Naive thymus-derived CD4-positive, alpha-beta T cell (primary cell): ENCODE data around the gene DNAH3. TPM values are rescaled to one million over a fixed set of nuclear protein-coding genes. Genes with fewer than 3 reads are reported as not detected.
"Not testable (repeated sequence)": the region's sequence is repeated elsewhere in the genome, so short reads cannot be mapped to it uniquely, and the experiment has no call there.

ENCODE experiments used
- ATAC-seq: fragments of 150-1000 bp; cut with Tn5 transposase; 2 replicates; pipeline ENCODE4 v1.10.0; 2021; ENCODE audit warnings: mild to moderate bottlenecking, moderate library complexity
- CTCF ChIA-PET: fragments of 350-600 bp; sonication (Branson Sonifier 250); formaldehyde crosslinking; loops from one replicate; lab custom pipeline; 2021; ENCODE audit warnings: antibody characterized with exemption; lab: Charles Lee
- POLR2A ChIA-PET: fragments of 350-600 bp; sonication (Branson Sonifier 250); formaldehyde crosslinking; loops from one replicate; lab custom pipeline; 2021; ENCODE audit warnings: antibody characterized with exemption, inconsistent platforms; lab: Charles Lee
- DNase-seq, 9 donors: peaks; one replicate each; pipeline versions ENCODE4 v3.0.0 to v3.0.0-alpha.2; 2020 to 2022; ENCODE audit warnings: mixed read lengths in 1 of 9
- H3K27ac ChIP-seq: one replicate; pipeline ENCODE4 v1.7.0; 2013; ENCODE audit warnings: mild to moderate bottlenecking, low read depth, low read length, moderate library complexity
- H3K27me3 ChIP-seq, 2 donors: one replicate each; pipeline ENCODE4 v1.7.0; 2013; ENCODE audit warnings: low read length in 2 of 2, mild to moderate bottlenecking in 2 of 2, moderate library complexity in 2 of 2; ENCODE audit not compliant: control insufficient read depth in 2 of 2, insufficient read depth in 2 of 2
- H3K36me3 ChIP-seq, 3 experiments: 1 replicate in 2 of 3; 2 replicates in 1 of 3; pipeline ENCODE4 v1.7.0; 2013; ENCODE audit warnings: low read length in 3 of 3, mild to moderate bottlenecking in 3 of 3, moderate library complexity in 1 of 3; ENCODE audit not compliant: insufficient read depth in 3 of 3, control insufficient read depth in 2 of 3
- H3K4me1 ChIP-seq, 2 donors: one replicate each; pipeline ENCODE4 v1.7.0; 2013; ENCODE audit warnings: low read length in 2 of 2, mild to moderate bottlenecking in 2 of 2, moderate library complexity in 1 of 2; ENCODE audit not compliant: control insufficient read depth in 2 of 2, insufficient read depth in 2 of 2
- H3K4me3 ChIP-seq: 2 replicates; pipeline ENCODE4 v1.7.0; 2013; ENCODE audit warnings: mild to moderate bottlenecking, low read length
- H3K9me3 ChIP-seq, 3 experiments: 1 replicate in 2 of 3; 2 replicates in 1 of 3; pipeline ENCODE4 v1.7.0; 2013; ENCODE audit warnings: low read length in 3 of 3; ENCODE audit not compliant: control insufficient read depth in 2 of 3
- H3K27ac Mint-ChIP-seq, 9 donors: one replicate each; pipeline ENCODE4 v1.8.0; 2020 to 2022; ENCODE audit warnings: mixed read lengths in 9 of 9, mild to moderate bottlenecking in 8 of 9, moderate library complexity in 5 of 9, inconsistent platforms in 2 of 9
- H3K27me3 Mint-ChIP-seq, 5 donors: one replicate each; pipeline ENCODE4 v1.8.0; 2021 to 2022; ENCODE audit warnings: mixed read lengths in 5 of 5, mild to moderate bottlenecking in 1 of 5
- H3K36me3 Mint-ChIP-seq, 5 donors: one replicate each; pipeline ENCODE4 v1.8.0; 2020 to 2022; ENCODE audit warnings: mixed read lengths in 5 of 5, mild to moderate bottlenecking in 3 of 5, inconsistent platforms in 1 of 5
- H3K4me1 Mint-ChIP-seq, 7 donors: one replicate each; pipeline ENCODE4 v1.8.0; 2020 to 2022; ENCODE audit warnings: mixed read lengths in 7 of 7, mild to moderate bottlenecking in 3 of 7, inconsistent platforms in 1 of 7
- H3K4me3 Mint-ChIP-seq, 10 donors: one replicate each; pipeline ENCODE4 v1.8.0; 2020 to 2022; ENCODE audit warnings: mild to moderate bottlenecking in 10 of 10, mixed read lengths in 10 of 10, moderate library complexity in 6 of 10, inconsistent platforms in 2 of 10
- H3K9me3 Mint-ChIP-seq, 11 donors: one replicate each; pipeline ENCODE4 v1.8.0; 2020 to 2022; ENCODE audit warnings: mixed read lengths in 11 of 11, mild to moderate bottlenecking in 4 of 11, inconsistent platforms in 1 of 11, moderate library complexity in 1 of 11
- intact Hi-C, 2 donors: fragments of 100-400 bp; cut with micrococcal nuclease; formaldehyde crosslinking; loops; one replicate each; pipeline ENCODE4 v1.15.1; 2023
- polyA plus RNA-seq, 2 donors: library from polyadenylated mRNA; unstranded; fragments of 300-500 nt; fragmentation: Illumina TruSeq; gene quantifications; one replicate each; pipeline ENCODE4 v1.2.3, GENCODE V29; 2021
- total RNA-seq, 6 experiments: library from RNA in 5 of 6; stranded (reverse) in 5 of 6; gene quantifications; 1 replicate in 5 of 6; 2 replicates in 1 of 6; pipeline ENCODE4 v1.2.3 and lab custom pipeline; 2021 to 2026

Gene DNAH3
- total and polyA plus RNA-seq, 7 experiments from 2014 or later = not detected

- peak overlapping the region; percentile 51 to 95 (median 93) for H3K4me3 Mint-ChIP-seq
- POLR2A ChIA-PET = interaction anchor here (0.6 to 2.1 kb wide), 2 partner anchors 11 to 417 kb away, joined by 3 to 13 read pairs; no protein-coding TSS in a partner anchor
- ATAC-seq = no peak
- peaks cover 0 to 5% (median 0%) of the 10 kb centered on the region in 3 experiments for H3K36me3 ChIP-seq
- H3K4me1 ChIP-seq = peaks cover 9 to 12% of the 10 kb centered on the region in 2 donors
- no peak for DNase-seq
- intact Hi-C loops = loop anchor here (1.0 to 10.0 kb wide), 7 partner anchors 121 to 416 kb away; partner anchors contain the start of genes DCUN1D3 (in 2 of the 2), LYRM1 (in 2 of the 2), CRYM (in 1 of the 2) and THUMPD1 (in 1 of the 2)
- H3K9me3 ChIP-seq = no peaks in the 10 kb centered on the region
- H3K27ac Mint-ChIP-seq = peak overlapping the region in 7 of 9 donors; percentile 36 to 84 (median 60)
- no peak overlapping the region for H3K4me3 ChIP-seq
- no peaks in the 10 kb centered on the region for H3K27me3 Mint-ChIP-seq
- H3K9me3 Mint-ChIP-seq = no peaks in the 10 kb centered on the region
- H3K27me3 ChIP-seq = no peaks in the 10 kb centered on the region
- CTCF ChIA-PET = interaction anchor here (0.6 kb wide), 1 partner anchor 31 kb away, joined by 5 read pairs; no protein-coding TSS in a partner anchor
- H3K36me3 Mint-ChIP-seq = peaks cover 0 to 13% (median 0%) of the 10 kb centered on the region in 5 donors
- peak overlapping the region; percentile 65 for H3K27ac ChIP-seq
- H3K4me1 Mint-ChIP-seq = peaks cover 10 to 31% (median 28%) of the 10 kb centered on the region in 7 donors
These were observed 7.0 kb upstream of the DNAH3 start for GRCh38 chr16:21157632-21158031.

- intact Hi-C loops = loop anchor here (5.0 to 10.0 kb wide), 2 partner anchors 255 to 312 kb away; partner anchors contain the start of genes DCUN1D3 (in 1 of the 2) and LYRM1 (in 1 of the 2)
- ChIA-PET POLR2A (interaction anchor here (0.6 kb wide), 1 partner anchor 416 kb away, joined by 3 read pairs; no protein-coding TSS in a partner anchor), CTCF (interaction anchor here (0.5 to 0.9 kb wide), 5 partner anchors 9 to 1726 kb away, joined by 3 to 5 read pairs (median 3); no protein-coding TSS in a partner anchor)
- Mint-ChIP-seq H3K36me3 (peaks cover 0 to 10% (median 0%) of the 10 kb centered on the region in 5 donors), H3K4me1 (peaks cover 5 to 31% (median 24%) of the 10 kb centered on the region in 7 donors), H3K9me3 (no peaks in the 10 kb centered on the region), H3K27me3 (no peaks in the 10 kb centered on the region), H3K27ac (peak overlapping the region in 1 of 9 donors; percentile 62), H3K4me3 (peak overlapping the region in 7 of 10 donors; percentile 25 to 95 (median 53))
- no peaks in the 10 kb centered on the region for H3K27me3 ChIP-seq
- H3K9me3 ChIP-seq = no peaks in the 10 kb centered on the region
- H3K36me3 ChIP-seq = peaks cover 0 to 5% (median 0%) of the 10 kb centered on the region in 3 experiments
- DNase-seq = no peak
- H3K27ac ChIP-seq = no peak overlapping the region
- no peak overlapping the region for H3K4me3 ChIP-seq
- peaks cover 9 to 12% of the 10 kb centered on the region in 2 donors for H3K4me1 ChIP-seq
- no peak for ATAC-seq
These were observed 6.3 kb upstream of the DNAH3 start for GRCh38 chr16:21156767-21157467.

- intact Hi-C loops = loop anchor here (5.0 to 10.0 kb wide), 2 partner anchors 254 to 311 kb away; partner anchors contain the start of genes DCUN1D3 (in 1 of the 2) and LYRM1 (in 1 of the 2)
- CTCF ChIA-PET = not testable (repeated sequence)
These were observed 5.4 kb upstream of the DNAH3 start for GRCh38 chr16:21156011-21156410.

GRCh38 chr16:21153124-21153729 lies 2.6 kb upstream of the DNAH3 start:
- H3K27me3 ChIP-seq, H3K9me3 ChIP-seq, H3K36me3 ChIP-seq, ATAC-seq, H3K4me3 ChIP-seq, H3K36me3 Mint-ChIP-seq, H3K4me3 Mint-ChIP-seq, H3K27ac ChIP-seq, DNase-seq, H3K9me3 Mint-ChIP-seq, H3K4me1 ChIP-seq, POLR2A ChIA-PET, H3K4me1 Mint-ChIP-seq, H3K27ac Mint-ChIP-seq: not testable (repeated sequence)
- intact Hi-C loops = loop anchor here in 1 of 2 donors (10.0 kb wide), 1 partner anchor 308 kb away; no protein-coding TSS in a partner anchor
- peaks cover 4 to 15% (median 10%) of the 10 kb centered on the region in 5 donors for H3K27me3 Mint-ChIP-seq
- CTCF ChIA-PET = interaction anchor here (1.2 kb wide), 1 partner anchor 24 kb away, joined by 3 read pairs; no protein-coding TSS in a partner anchor

More at GRCh38 chr16:21156011-21156410, 5.4 kb upstream of the DNAH3 start:
- H3K27ac ChIP-seq, H3K36me3 Mint-ChIP-seq, H3K9me3 Mint-ChIP-seq, H3K4me3 Mint-ChIP-seq, H3K27me3 ChIP-seq, H3K9me3 ChIP-seq, H3K27ac Mint-ChIP-seq, POLR2A ChIA-PET, H3K36me3 ChIP-seq, DNase-seq, ATAC-seq, H3K27me3 Mint-ChIP-seq, H3K4me3 ChIP-seq: not testable (repeated sequence)
- H3K4me1 ChIP-seq = peaks cover 9 to 12% of the 10 kb centered on the region in 2 donors
- H3K4me1 Mint-ChIP-seq = peaks cover 5 to 31% (median 21%) of the 10 kb centered on the region in 7 donors

GRCh38 chr16:21152160-21153030 lies 1.7 kb upstream of the DNAH3 start:
- H3K4me3 Mint-ChIP-seq, DNase-seq, H3K27me3 ChIP-seq, H3K9me3 ChIP-seq, H3K36me3 Mint-ChIP-seq, CTCF ChIA-PET, H3K4me1 Mint-ChIP-seq, H3K9me3 Mint-ChIP-seq, H3K36me3 ChIP-seq, ATAC-seq, H3K27ac Mint-ChIP-seq, H3K27ac ChIP-seq, POLR2A ChIA-PET, H3K4me3 ChIP-seq, H3K4me1 ChIP-seq: not testable (repeated sequence)
- intact Hi-C loops = loop anchor here in 1 of 2 donors (10.0 kb wide), 1 partner anchor 308 kb away; no protein-coding TSS in a partner anchor
- peaks cover 4 to 15% (median 10%) of the 10 kb centered on the region in 5 donors for H3K27me3 Mint-ChIP-seq

GRCh38 chr16:21145738-21146137 lies 4.9 kb downstream of the DNAH3 start:
- ATAC-seq = no peak
- CTCF ChIA-PET = no interaction called here
- Mint-ChIP-seq H3K27ac (no peak overlapping the region), H3K4me3 (no peak overlapping the region), H3K4me1 (no peaks in the 10 kb centered on the region), H3K36me3 (peaks cover 0 to 7% (median 0%) of the 10 kb centered on the region in 5 donors), H3K9me3 (peaks cover 0 to 15% (median 6%) of the 10 kb centered on the region in 11 donors), H3K27me3 (peaks cover 8 to 24% (median 11%) of the 10 kb centered on the region in 5 donors)
- no peaks in the 10 kb centered on the region for H3K9me3 ChIP-seq
- DNase-seq = no peak
- no peaks in the 10 kb centered on the region for H3K4me1 ChIP-seq
- no peaks in the 10 kb centered on the region for H3K27me3 ChIP-seq
- H3K36me3 ChIP-seq = no peaks in the 10 kb centered on the region
- H3K4me3 ChIP-seq = no peak overlapping the region
- no peak overlapping the region for H3K27ac ChIP-seq
- POLR2A ChIA-PET = no interaction called here
- intact Hi-C loops = no loop called here
